ENCODE data around the gene ATP2B2.

GRCh38 chr3:10277115-10277625 lies 228.2 kb downstream of the ATP2B2 start:
- TF ChIP-seq CTCF (IDR thresholded peaks at IDR 0.05) (no peak), POLR2A (IDR thresholded peaks at IDR 0.05) (no peak), POLR2AphosphoS5 (IDR thresholded peaks at IDR 0.05) (no peak), EP300 (IDR thresholded peaks at IDR 0.05) (no peak)
